Thoracic aorta (tissue), 2 donors: ENCODE measurements around the gene SCUBE1. TPM values are rescaled to one million over a fixed set of nuclear protein-coding genes. Genes with fewer than 3 reads are reported as not detected.

Experiments
- ATAC-seq: fragments of 150-250 bp; one replicate; pipeline ENCODE4 v1.8.0; 2017; ENCODE audit warnings: low read depth; ENCODE audit not compliant: insufficient number of reproducible peaks, low FRiP score
- DNase-seq: peaks from one replicate; pipeline ENCODE4 v3.0.0-alpha.2; 2020; ENCODE audit warnings: low spot score
- H3K27ac ChIP-seq, 2 donors: fragments of 200-600 bp; sonication (generic); 1 replicate in 1 of 2; 2 replicates in 1 of 2; pipeline ENCODE4 v1.5.1; 2016; ENCODE audit warnings: mild to moderate bottlenecking in 2 of 2, moderate library complexity in 2 of 2
- H3K27me3 ChIP-seq: fragments of 200-600 bp; sonication (generic); replicated peaks from 2 replicates; pipeline ENCODE4 v1.6.0; 2016; ENCODE audit warnings: mild to moderate bottlenecking; ENCODE audit not compliant: insufficient read depth
- H3K36me3 ChIP-seq: fragments of 200-600 bp; sonication (generic); one replicate; pipeline ENCODE4 v1.5.1; 2016
- H3K4me1 ChIP-seq, 2 donors: fragments of 200-600 bp; sonication (generic); 1 replicate in 1 of 2; 2 replicates in 1 of 2; pipeline versions ENCODE4 v1.5.1 to v1.6.0; 2016; ENCODE audit warnings: low read depth in 2 of 2, mild to moderate bottlenecking in 1 of 2; ENCODE audit not compliant: control insufficient read depth in 1 of 2
- H3K4me3 ChIP-seq: fragments of 200-600 bp; sonication (generic); 2 replicates; pipeline ENCODE4 v1.5.1; 2016; ENCODE audit warnings: mild to moderate bottlenecking
- H3K9me3 ChIP-seq: fragments of 200-600 bp; sonication (generic); 2 replicates; pipeline ENCODE4 v1.5.1; 2016
- CTCF ChIP-seq: fragments of 200-600 bp; sonication (generic); IDR thresholded peaks from one replicate; pipeline ENCODE4 v1.5.1; 2019; ENCODE audit warnings: antibody characterized with exemption
- total RNA-seq, 2 donors: library from RNA; depleted of rRNA; stranded (reverse); fragments of >200 nt; gene quantifications; one replicate each; pipeline versions ENCODE4 v1.1.0 to v1.2.3, GENCODE V29; 2016

SCUBE1 gene
- total RNA-seq, 2 donors from 2014 or later = 6.0 to 25.0 TPM

- no peak overlapping the region for H3K4me3 ChIP-seq
- H3K36me3 ChIP-seq = no peaks in the 10 kb centered on the region
- no peak for TF ChIP-seq CTCF
- no peak for DNase-seq
- H3K27ac ChIP-seq = no peak overlapping the region
- H3K4me1 ChIP-seq = no peaks in the 10 kb centered on the region
- no peak for ATAC-seq
- H3K27me3 ChIP-seq = no peaks in the 10 kb centered on the region
- H3K9me3 ChIP-seq = no peaks in the 10 kb centered on the region
These were observed 46.2 kb upstream of the SCUBE1 start for GRCh38 chr22:43389227-43389836.

- no peaks in the 10 kb centered on the region for H3K4me1 ChIP-seq
- no peak overlapping the region for H3K27ac ChIP-seq
- no peaks in the 10 kb centered on the region for H3K9me3 ChIP-seq
- H3K36me3 ChIP-seq = no peaks in the 10 kb centered on the region
- H3K4me3 ChIP-seq = no peak overlapping the region
- peak; percentile 96 for TF ChIP-seq CTCF
- H3K27me3 ChIP-seq = no peaks in the 10 kb centered on the region
- no peak for DNase-seq
- no peak for ATAC-seq
These were observed 45.3 kb upstream of the SCUBE1 start for GRCh38 chr22:43388420-43388851.

- no peaks in the 10 kb centered on the region for H3K36me3 ChIP-seq
- H3K27ac ChIP-seq = no peak overlapping the region
- ATAC-seq = no peak
- no peak for DNase-seq
- no peaks in the 10 kb centered on the region for H3K27me3 ChIP-seq
- no peak overlapping the region for H3K4me3 ChIP-seq
- H3K9me3 ChIP-seq = no peaks in the 10 kb centered on the region
- TF ChIP-seq CTCF = no peak
- no peaks in the 10 kb centered on the region for H3K4me1 ChIP-seq
These were observed 44.6 kb upstream of the SCUBE1 start for GRCh38 chr22:43387815-43388214.

- Histone ChIP-seq H3K27ac (no peak overlapping the region), H3K4me3 (no peak overlapping the region), H3K27me3 (no peaks in the 10 kb centered on the region), H3K4me1 (no peaks in the 10 kb centered on the region), H3K9me3 (no peaks in the 10 kb centered on the region), H3K36me3 (no peaks in the 10 kb centered on the region)
- TF ChIP-seq CTCF = peak; percentile 94
- DNase-seq = peak; percentile 11
- ATAC-seq = peak; percentile 84
These were observed 42.8 kb upstream of the SCUBE1 start for GRCh38 chr22:43385770-43386641.

GRCh38 chr22:43384863-43385262 is 41.7 kb upstream of the SCUBE1 start:
- no peaks in the 10 kb centered on the region for H3K4me1 ChIP-seq
- no peak for DNase-seq
- no peak overlapping the region for H3K27ac ChIP-seq
- no peak overlapping the region for H3K4me3 ChIP-seq
- TF ChIP-seq CTCF = no peak
- H3K36me3 ChIP-seq = no peaks in the 10 kb centered on the region
- ATAC-seq = no peak
- H3K9me3 ChIP-seq = no peaks in the 10 kb centered on the region
- no peaks in the 10 kb centered on the region for H3K27me3 ChIP-seq
